Activated CD8-positive, alpha-beta memory T cell treated with anti-CD3 and anti-CD28 coated beads, Interleukin-2, amount 50 U/mL, for 48 hours (primary cell): ENCODE results near the gene TRMT44.
"Not testable (repeated sequence)": the region's sequence is repeated elsewhere in the genome, so short reads cannot be mapped to it uniquely, and the experiment has no call there.

Experiments
- DNase-seq: peaks from one replicate; pipeline ENCODE4 v3.0.0-alpha.2; 2020

TRMT44 gene

GRCh38 chr4:8471211-8471875, 30.8 kb downstream of the TRMT44 start:
- no peak for DNase-seq

GRCh38 chr4:8472158-8472688, 31.6 kb downstream of the TRMT44 start:
- no peak for DNase-seq

GRCh38 chr4:8472689-8473197, 32.2 kb downstream of the TRMT44 start:
- no peak for DNase-seq

- no peak for DNase-seq
These were observed 32.8 kb downstream of the TRMT44 start for GRCh38 chr4:8473198-8473919.

- DNase-seq = no peak
These were observed 33.5 kb downstream of the TRMT44 start for GRCh38 chr4:8473920-8474590.

GRCh38 chr4:8474856-8475255, 34.3 kb downstream of the TRMT44 start:
- DNase-seq = no peak

- DNase-seq = no peak
These were observed 35.4 kb downstream of the TRMT44 start for GRCh38 chr4:8475751-8476575.

GRCh38 chr4:8477095-8477635, 36.6 kb downstream of the TRMT44 start:
- DNase-seq = no peak

- DNase-seq = no peak
These were observed 37.1 kb downstream of the TRMT44 start for GRCh38 chr4:8477676-8478075.

- DNase-seq = no peak
These were observed 37.8 kb downstream of the TRMT44 start for GRCh38 chr4:8478371-8478770.

GRCh38 chr4:8478801-8479744, 38.5 kb downstream of the TRMT44 start:
- DNase-seq = no peak

- DNase-seq = no peak
These were observed 39.6 kb downstream of the TRMT44 start for GRCh38 chr4:8480221-8480620.

GRCh38 chr4:8486643-8487042, 46.1 kb downstream of the TRMT44 start:
- not testable (repeated sequence) for DNase-seq

GRCh38 chr4:8488791-8489369, 48.3 kb downstream of the TRMT44 start:
- no peak for DNase-seq

GRCh38 chr4:8491478-8491877, 50.9 kb downstream of the TRMT44 start:
- not testable (repeated sequence) for DNase-seq

GRCh38 chr4:8492174-8492573, 51.6 kb downstream of the TRMT44 start:
- no peak for DNase-seq

GRCh38 chr4:8493484-8493883, 52.9 kb downstream of the TRMT44 start:
- no peak for DNase-seq

GRCh38 chr4:8494218-8494617, 53.6 kb downstream of the TRMT44 start:
- no peak for DNase-seq

- no peak for DNase-seq
These were observed 54.5 kb downstream of the TRMT44 start for GRCh38 chr4:8494983-8495548.

GRCh38 chr4:8495803-8496202, 55.2 kb downstream of the TRMT44 start:
- DNase-seq = no peak
